Endothelial cell (in vitro differentiated cells): ENCODE data around the gene PLA1A. TPM values are rescaled to one million over a fixed set of nuclear protein-coding genes. Genes with fewer than 3 reads are reported as not detected.
"Not testable (repeated sequence)": the region's sequence is repeated elsewhere in the genome, so short reads cannot be mapped to it uniquely, and the experiment has no call there.

ENCODE experiments used
- DNase-seq: peaks from one replicate; pipeline ENCODE4 v3.0.0; 2021; ENCODE audit warnings: low spot score
- H3K27ac Mint-ChIP-seq: one replicate; pipeline ENCODE4 v1.8.0; 2021; ENCODE audit warnings: mixed read lengths, inconsistent platforms; ENCODE audit not compliant: unreplicated experiment
- H3K27me3 Mint-ChIP-seq: one replicate; pipeline ENCODE4 v1.8.0; 2021; ENCODE audit warnings: mild to moderate bottlenecking, moderate library complexity, mixed read lengths, inconsistent platforms; ENCODE audit not compliant: unreplicated experiment
- H3K36me3 Mint-ChIP-seq: one replicate; pipeline ENCODE4 v1.8.0; 2021; ENCODE audit warnings: mild to moderate bottlenecking, low read depth, mixed read lengths, inconsistent platforms; ENCODE audit not compliant: unreplicated experiment
- H3K4me1 Mint-ChIP-seq: one replicate; pipeline ENCODE4 v1.8.0; 2021; ENCODE audit warnings: mild to moderate bottlenecking, mixed read lengths, inconsistent platforms; ENCODE audit not compliant: unreplicated experiment
- H3K4me3 Mint-ChIP-seq: one replicate; pipeline ENCODE4 v1.8.0; 2021; ENCODE audit warnings: mild to moderate bottlenecking, mixed read lengths, inconsistent platforms; ENCODE audit not compliant: unreplicated experiment
- H3K9me3 Mint-ChIP-seq: one replicate; pipeline ENCODE4 v1.8.0; 2021; ENCODE audit warnings: mixed read lengths, inconsistent platforms; ENCODE audit not compliant: unreplicated experiment
- CTCF ChIP-seq: fragments of 200-600 bp; sonication (generic); IDR thresholded peaks from one replicate; pipeline ENCODE4 v1.5.0; 2021; ENCODE audit warnings: antibody characterized with exemption; ENCODE audit not compliant: unreplicated experiment
- long read RNA-seq: library from polyadenylated mRNA; unstranded; transcript quantifications from one replicate; pipeline ENCODE4 v2.0.0, GENCODE V29; 2020; ENCODE audit not compliant: unreplicated experiment
- total RNA-seq: library from RNA; stranded (reverse); fragmentation: NEBNext Ultra II Directional; extraction: Animal tissue kit (Norgen Biotek cat#: 25700); gene quantifications from one replicate; pipeline ENCODE4 v1.2.1, GENCODE V29; 2021; ENCODE audit not compliant: unreplicated experiment

The PLA1A gene
- total RNA-seq, result 0.80 TPM
- long read RNA-seq, partial matches to known transcripts, result 0 of 1 reads
- long read RNA-seq, other reads (novel, unspliced or antisense), result 0 of 1 reads

DNA sequence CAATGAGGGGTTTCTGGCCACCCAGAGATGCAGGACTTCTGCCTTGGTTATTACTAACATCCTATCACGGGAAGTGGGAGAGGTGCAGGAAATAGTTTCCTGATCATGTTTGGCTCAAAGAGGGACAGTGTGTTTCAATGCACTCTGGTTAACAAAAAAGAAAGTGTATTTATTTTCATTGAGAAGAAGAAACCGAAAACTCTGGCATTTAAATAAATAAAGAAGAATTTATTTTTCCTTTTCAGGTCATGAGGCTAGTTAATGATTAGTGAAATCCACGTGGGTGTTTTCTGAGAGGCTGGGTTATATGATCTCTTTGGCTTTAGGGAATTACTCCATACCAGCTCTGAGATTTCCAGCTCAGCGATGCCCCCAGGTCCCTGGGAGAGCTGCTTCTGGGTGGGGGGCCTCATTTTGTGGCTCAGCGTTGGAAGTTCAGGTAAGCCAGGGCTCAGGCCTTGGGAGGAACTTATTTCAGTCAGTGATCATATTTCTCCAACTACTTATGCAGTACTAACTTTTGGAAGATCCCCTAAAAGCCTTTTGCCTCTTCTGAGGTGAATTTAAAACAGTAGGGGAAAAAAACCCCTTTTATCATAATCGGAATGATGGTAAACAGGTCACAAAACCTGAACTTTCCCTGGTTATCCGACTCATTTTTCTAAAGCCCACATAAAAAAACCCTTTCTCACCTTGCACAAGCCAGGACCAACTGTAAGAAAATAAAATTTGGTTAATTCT, at the start of gene PLA1A:
TSS of gene PLA1A (plus strand) at position 338 of the 741 bp plus-strand sequence. CDS start at position 367, 29 bp downstream.
- H3K36me3 Mint-ChIP-seq, result no peaks in the 10 kb centered on the region
- H3K9me3 Mint-ChIP-seq, result no peaks in the 10 kb centered on the region
- H3K4me3 Mint-ChIP-seq, result no peak within 1 kb of the TSS
- H3K4me1 Mint-ChIP-seq, result peaks cover 49% of the 10 kb centered on the region
- no peak for TF ChIP-seq CTCF
- peaks cover 4% of the 10 kb centered on the region for H3K27me3 Mint-ChIP-seq
- no peak within 1 kb of the TSS for H3K27ac Mint-ChIP-seq
- DNase-seq, result no peak

DNA sequence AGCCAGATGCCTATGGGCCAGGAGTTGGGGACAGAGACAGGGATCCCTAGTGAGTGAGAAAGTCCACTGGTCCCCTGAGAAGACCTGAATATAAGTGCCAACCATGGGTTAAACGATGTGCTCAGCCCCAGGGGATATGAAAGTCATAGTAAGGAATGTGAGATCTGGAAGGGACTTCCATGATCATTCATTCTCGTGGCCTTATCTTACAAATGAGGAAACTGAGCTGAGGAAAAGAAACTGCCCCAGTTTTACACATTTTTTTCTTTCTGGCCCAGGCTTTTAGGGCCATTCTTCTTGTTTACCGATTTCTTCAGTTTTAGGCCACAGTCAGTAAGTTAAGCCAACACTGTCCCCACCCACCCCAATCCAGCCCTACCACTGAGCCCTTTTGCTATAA, 49.3 kb upstream of the PLA1A start:
- H3K36me3 Mint-ChIP-seq, result no peaks in the 10 kb centered on the region
- no peaks in the 10 kb centered on the region for H3K4me1 Mint-ChIP-seq
- no peak for DNase-seq
- H3K4me3 Mint-ChIP-seq, result no peak overlapping the region
- H3K27me3 Mint-ChIP-seq, result peaks cover 2% of the 10 kb centered on the region
- no peak overlapping the region for H3K27ac Mint-ChIP-seq
- no peaks in the 10 kb centered on the region for H3K9me3 Mint-ChIP-seq
- TF ChIP-seq CTCF, result no peak

GRCh38 chr3:119550192-119550910, 47.3 kb upstream of the PLA1A start:
- peaks cover 2% of the 10 kb centered on the region for H3K27me3 Mint-ChIP-seq
- H3K4me1 Mint-ChIP-seq, result peaks cover 2% of the 10 kb centered on the region
- H3K9me3 Mint-ChIP-seq, result no peaks in the 10 kb centered on the region
- H3K27ac Mint-ChIP-seq, result no peak overlapping the region
- DNase-seq, result no peak
- H3K4me3 Mint-ChIP-seq, result no peak overlapping the region
- H3K36me3 Mint-ChIP-seq, result no peaks in the 10 kb centered on the region
- TF ChIP-seq CTCF, result no peak

DNA sequence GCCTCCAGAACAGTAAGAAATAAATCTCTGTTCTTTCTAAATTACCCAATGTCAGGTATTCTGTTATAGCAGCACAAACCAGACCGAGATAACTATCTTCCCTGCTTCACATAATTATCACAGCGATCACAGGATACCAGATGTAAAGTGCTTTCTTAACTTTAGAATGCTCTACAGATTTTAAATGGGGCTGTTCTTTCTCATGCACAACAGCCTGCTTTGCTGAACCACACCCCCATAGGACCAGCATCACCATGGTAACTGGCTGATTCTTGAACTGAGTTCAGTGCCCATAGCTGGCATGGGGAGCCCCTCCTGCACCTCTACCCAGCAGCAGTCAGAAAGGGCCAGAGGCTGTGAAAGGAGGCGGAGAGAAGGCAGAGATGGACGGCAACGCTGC, 46.1 kb upstream of the PLA1A start:
- H3K4me1 Mint-ChIP-seq, result peaks cover 12% of the 10 kb centered on the region
- H3K27ac Mint-ChIP-seq, result no peak overlapping the region
- H3K9me3 Mint-ChIP-seq, result no peaks in the 10 kb centered on the region
- H3K27me3 Mint-ChIP-seq, result peaks cover 2% of the 10 kb centered on the region
- H3K36me3 Mint-ChIP-seq, result no peaks in the 10 kb centered on the region
- TF ChIP-seq CTCF, result no peak
- no peak for DNase-seq
- H3K4me3 Mint-ChIP-seq, result no peak overlapping the region

DNA sequence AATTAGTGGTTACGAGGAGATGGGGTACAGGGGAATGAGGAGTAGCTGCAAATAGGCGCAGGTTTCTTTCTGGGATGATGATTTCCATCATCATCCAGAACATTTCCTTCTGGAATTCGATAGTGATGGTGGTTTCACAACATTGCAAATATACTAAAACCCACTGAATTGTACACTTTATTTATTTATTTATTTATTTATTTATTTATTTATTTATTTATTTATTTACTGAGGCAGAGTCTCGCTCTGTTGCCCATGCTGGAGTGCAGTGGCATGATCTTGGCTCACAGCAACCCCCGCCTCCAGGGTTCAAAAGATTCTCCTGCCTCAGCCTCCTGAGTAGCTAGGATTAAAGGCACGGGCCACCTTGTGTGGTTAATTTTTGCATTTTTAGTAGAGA, 44.8 kb upstream of the PLA1A start:
- not testable (repeated sequence) for H3K9me3 Mint-ChIP-seq, H3K27ac Mint-ChIP-seq, H3K36me3 Mint-ChIP-seq, DNase-seq, H3K4me3 Mint-ChIP-seq, H3K27me3 Mint-ChIP-seq
- H3K4me1 Mint-ChIP-seq, result peaks cover 12% of the 10 kb centered on the region
